MM.1S (cell line): ENCODE measurements around the gene MCU.

Source experiments
- CTCF ChIP-seq: fragments of 300-600 bp; sonication (generic); IDR thresholded peaks from 2 replicates; pipeline ENCODE4 v1.5.1; 2016; ENCODE audit warnings: antibody characterized with exemption, low read length, mixed read lengths
- EZH2 ChIP-seq: fragments of 300-600 bp; sonication (generic); optimal IDR thresholded peaks from 2 replicates; pipeline ENCODE3; 2017; ENCODE audit warnings: low read depth, mild to moderate bottlenecking, antibody characterized with exemption, low read length, mixed read lengths
- EZH2phosphoT487 ChIP-seq: fragments of 300-600 bp; sonication (generic); IDR thresholded peaks from 2 replicates; pipeline ENCODE4 v1.6.1; 2018; ENCODE audit warnings: antibody characterized with exemption, low read length

GRCh38 chr10:72924351-72924750, 232.4 kb downstream of the MCU start:
- TF ChIP-seq CTCF: no peak
- TF ChIP-seq EZH2: no peak
- TF ChIP-seq EZH2phosphoT487: no peak
